GM12878 (cell line): ENCODE results near the gene LTBP4.

ENCODE experiments used
- NFYB ChIP-seq: IDR thresholded peaks from 2 replicates; pipeline ENCODE4 v1.6.1; 2011; ENCODE audit warnings: low read depth, mild to moderate bottlenecking, low read length, improper control_type of control experiment, moderate library complexity; ENCODE audit not compliant: insufficient read depth
- STAT1 ChIP-seq: fragments of 450-650 bp; conservative IDR thresholded peaks from 2 replicates; pipeline ENCODE4 v1.6.1; 2014; ENCODE audit warnings: antibody characterized with exemption, mild to moderate bottlenecking
- ZNF384 ChIP-seq: IDR thresholded peaks from 2 replicates; pipeline ENCODE4 v1.6.1; 2012; ENCODE audit warnings: low read depth, mild to moderate bottlenecking, low read length, improper control_type of control experiment, borderline replicate concordance

GRCh38 chr19:40571831-40572495 lies 29.2 kb upstream of the LTBP4 start:
- TF ChIP-seq ZNF384 = no peak
- TF ChIP-seq STAT1 = no peak
- no peak for TF ChIP-seq NFYB
